Activated gamma-delta T cell treated with anti-CD3 and anti-CD28 coated beads, Interleukin-2, amount 50 U/mL, for 16 hours (primary cell): ENCODE measurements around the gene QKI.

Experiments used
- DNase-seq: peaks from one replicate; pipeline ENCODE4 v3.0.0-alpha.2; 2020; ENCODE audit warnings: low read depth

QKI gene

DNA sequence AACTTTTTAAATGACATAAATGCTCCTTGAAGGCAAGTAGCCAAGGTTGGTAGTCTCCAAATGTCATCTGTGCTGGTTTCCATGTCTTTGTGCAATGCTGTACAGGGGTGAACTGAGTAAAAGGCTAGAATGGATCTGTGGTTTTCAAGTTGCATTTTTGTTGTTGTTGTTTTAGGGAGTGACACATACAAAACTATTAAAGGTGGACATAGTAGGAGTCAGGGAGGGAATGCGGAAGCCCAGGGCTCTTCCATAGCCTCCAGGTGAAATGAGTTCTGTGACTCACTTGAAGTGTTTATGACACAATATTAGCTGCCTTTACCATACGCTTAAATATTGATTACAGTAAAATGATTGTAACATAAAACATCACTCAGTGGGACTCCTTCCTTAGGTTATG, 22.5 kb upstream of the QKI start:
- DNase-seq, result no peak

DNA sequence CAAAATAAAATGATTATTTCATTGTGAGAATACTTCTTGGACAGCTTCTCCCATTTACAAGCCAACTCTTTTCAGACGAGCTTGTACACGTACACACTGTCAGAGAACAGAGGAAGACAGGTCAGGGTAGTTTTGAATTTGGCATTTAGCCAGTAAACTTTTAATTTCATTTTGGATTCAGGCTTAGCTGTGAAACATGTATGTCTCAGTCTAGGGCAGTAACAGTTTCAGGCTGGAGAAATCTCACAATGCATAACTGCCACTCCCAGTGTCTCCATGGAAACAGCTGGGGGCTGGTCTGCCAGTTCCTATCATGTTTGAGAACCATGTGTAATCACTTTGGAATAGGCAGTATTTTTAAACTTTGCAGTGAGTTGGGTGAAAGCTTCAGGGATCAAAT, 22.0 kb upstream of the QKI start:
- no peak for DNase-seq

- no peak for DNase-seq
These were observed 20.6 kb upstream of the QKI start for GRCh38 chr6:163393923-163394322.

GRCh38 chr6:163394659-163395058, 19.9 kb upstream of the QKI start:
- no peak for DNase-seq

GRCh38 chr6:163395122-163395830, 19.2 kb upstream of the QKI start:
- no peak for DNase-seq

- DNase-seq, result no peak
These were observed 18.7 kb upstream of the QKI start for GRCh38 chr6:163395831-163396185.

- DNase-seq, result no peak
These were observed 17.2 kb upstream of the QKI start for GRCh38 chr6:163397326-163397725.

GRCh38 chr6:163398115-163398514, 16.4 kb upstream of the QKI start:
- DNase-seq, result no peak

DNA sequence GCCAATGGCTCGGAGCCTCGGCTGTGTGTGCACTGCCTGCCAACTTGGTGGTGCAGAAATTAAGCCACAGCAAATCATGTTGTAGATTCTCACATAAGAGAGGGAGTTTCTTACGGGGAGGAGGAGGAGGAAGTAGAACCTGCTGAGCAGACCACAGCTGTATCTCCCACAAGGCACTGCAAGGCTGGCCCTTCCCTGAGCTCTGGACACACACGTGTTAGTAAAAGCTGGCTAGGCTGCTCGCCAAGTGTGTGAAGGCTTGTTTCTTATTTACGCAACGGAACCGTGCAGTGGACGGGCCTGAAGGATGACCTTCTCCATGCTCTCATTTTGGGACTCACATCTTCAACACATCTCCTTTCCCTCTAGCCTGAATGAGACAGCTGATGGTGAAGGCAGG, 15.7 kb upstream of the QKI start:
- no peak for DNase-seq

GRCh38 chr6:163400509-163400908, 14.0 kb upstream of the QKI start:
- no peak for DNase-seq

DNA sequence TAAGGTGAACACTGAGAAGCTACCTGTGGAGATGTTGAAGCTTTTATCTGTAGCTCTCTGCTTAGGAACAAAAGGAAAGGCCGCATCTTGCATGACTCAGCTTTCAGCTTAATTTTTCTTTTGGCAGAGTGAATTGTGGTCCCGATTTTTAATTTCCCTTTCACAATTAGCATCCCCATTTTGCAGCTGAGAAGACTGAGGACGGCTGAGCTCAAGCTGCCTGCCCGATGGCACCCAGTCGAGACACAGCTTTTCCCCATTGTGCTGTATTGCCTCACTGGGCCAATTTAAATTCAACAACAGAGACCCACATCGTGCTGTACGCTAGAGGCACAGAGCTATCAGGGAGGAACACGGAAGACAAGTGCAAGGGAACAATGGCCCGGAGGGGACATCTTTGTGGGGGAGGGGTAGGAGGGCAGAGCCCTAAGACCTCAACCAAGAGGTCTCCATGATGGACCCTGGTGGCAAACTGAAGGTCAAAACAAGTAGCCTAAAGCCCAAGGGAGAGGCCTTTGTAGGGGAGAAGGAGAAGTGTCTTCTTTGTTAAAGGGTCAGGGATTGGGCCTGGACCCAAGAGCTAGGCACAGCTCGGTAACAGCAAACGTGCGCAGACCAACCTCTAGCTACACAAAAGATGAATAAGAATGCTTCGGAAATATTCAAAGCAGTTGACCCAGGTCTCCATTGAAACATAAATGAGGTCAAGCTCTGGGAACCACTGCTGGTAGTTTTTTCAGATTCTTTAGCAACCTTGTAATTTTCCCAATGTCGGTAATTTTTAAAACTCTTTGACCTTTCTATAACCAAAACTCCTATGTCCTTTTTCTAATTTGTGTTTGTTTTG, 13.3 kb upstream of the QKI start:
- no peak for DNase-seq

- DNase-seq, result no peak
These were observed 11.9 kb upstream of the QKI start for GRCh38 chr6:163402616-163403015.

GRCh38 chr6:163404825-163405265, 9.7 kb upstream of the QKI start:
- no peak for DNase-seq

GRCh38 chr6:163405412-163406309, 8.9 kb upstream of the QKI start:
- DNase-seq, result no peak

GRCh38 chr6:163406366-163406765, 8.2 kb upstream of the QKI start:
- DNase-seq, result no peak

GRCh38 chr6:163406830-163407229, 7.7 kb upstream of the QKI start:
- DNase-seq, result no peak

GRCh38 chr6:163408352-163408991, 6.0 kb upstream of the QKI start:
- DNase-seq, result no peak

DNA sequence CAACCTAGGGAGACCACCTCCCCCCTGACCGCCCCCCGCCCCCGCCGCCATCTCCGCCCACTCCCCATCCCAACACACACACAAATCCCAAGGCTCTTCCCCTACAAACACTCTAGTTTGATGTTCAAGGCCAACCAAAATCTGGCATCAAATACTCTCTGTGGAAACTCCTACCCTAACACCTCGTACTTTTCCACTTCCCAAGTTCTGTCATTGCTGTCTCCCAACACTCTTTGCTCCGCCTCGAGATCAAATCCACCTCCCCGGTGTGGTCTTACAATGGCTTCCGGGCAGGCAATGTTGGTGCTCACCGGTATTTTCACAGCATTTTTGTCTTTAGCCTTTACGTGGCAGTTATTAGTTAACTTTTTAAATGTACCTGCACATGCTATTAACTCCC, 4.8 kb upstream of the QKI start:
- DNase-seq, result no peak

- no peak for DNase-seq
These were observed 2.2 kb upstream of the QKI start for GRCh38 chr6:163412341-163412740.

DNA sequence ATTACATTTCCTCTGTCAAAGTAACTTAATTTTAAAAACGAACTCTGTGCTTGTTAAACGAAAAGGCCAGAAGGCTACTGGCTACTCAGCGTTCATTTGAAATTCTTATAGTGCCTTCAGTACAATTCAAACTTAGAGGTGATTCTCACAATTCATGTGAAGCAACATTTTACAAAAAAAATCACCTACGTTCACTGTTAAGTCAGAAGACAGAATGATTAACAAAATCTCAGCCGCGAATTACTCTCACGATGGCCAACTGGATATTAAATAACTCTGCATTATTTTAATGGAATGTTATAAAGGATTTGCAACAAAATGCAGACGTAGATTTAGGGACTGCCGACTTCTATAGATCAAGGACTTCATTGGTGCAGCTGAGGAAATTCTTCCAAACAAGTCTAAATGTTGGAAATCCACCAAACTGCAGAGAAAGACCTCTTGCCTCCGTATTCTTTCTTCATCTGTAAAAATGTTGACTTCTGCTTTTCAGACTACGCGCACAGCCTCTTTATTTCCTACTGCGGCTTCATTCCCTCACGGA, 1.6 kb upstream of the QKI start:
- DNase-seq, result no peak

GRCh38 chr6:163413345-163414116, 987 bp upstream of the QKI start:
- DNase-seq, result peak; percentile 84
